Parathyroid adenoma (tissue), 2 donors: ENCODE measurements around the gene DUSP1.

Source experiments
- H2AFZ ChIP-seq: fragments of 300-600 bp; sonication (generic); one replicate; pipeline ENCODE4 v1.7.0; 2017; ENCODE audit warnings: antibody characterized with exemption, mild to moderate bottlenecking
- H3K27ac ChIP-seq: fragments of 300-600 bp; sonication (generic); one replicate; pipeline ENCODE4 v1.7.0; 2017
- H3K27me3 ChIP-seq: fragments of 300-600 bp; sonication (generic); one replicate; pipeline ENCODE4 v1.7.0; 2017; ENCODE audit warnings: low read length; ENCODE audit not compliant: control insufficient read depth, insufficient read depth
- H3K36me3 ChIP-seq: fragments of 300-600 bp; sonication (generic); one replicate; pipeline ENCODE4 v1.7.0; 2017; ENCODE audit warnings: low read length; ENCODE audit not compliant: control insufficient read depth, insufficient read depth
- H3K4me1 ChIP-seq: fragments of 300-600 bp; sonication (generic); one replicate; pipeline ENCODE4 v1.7.0; 2017; ENCODE audit warnings: control low read depth
- H3K4me2 ChIP-seq: fragments of 300-600 bp; sonication (generic); one replicate; pipeline ENCODE4 v1.7.0; 2017; ENCODE audit warnings: low read length
- H3K4me3 ChIP-seq: fragments of 300-600 bp; sonication (generic); one replicate; pipeline ENCODE4 v1.7.0; 2017; ENCODE audit warnings: low read depth, low read length
- H3K79me2 ChIP-seq: fragments of 300-600 bp; sonication (generic); one replicate; pipeline ENCODE4 v1.7.0; 2017; ENCODE audit warnings: control low read depth
- H3K9ac ChIP-seq: fragments of 300-600 bp; sonication (generic); one replicate; pipeline ENCODE4 v1.7.0; 2017; ENCODE audit warnings: mild to moderate bottlenecking
- H3K9me3 ChIP-seq: fragments of 300-600 bp; sonication (generic); one replicate; pipeline ENCODE4 v1.7.0; 2017; ENCODE audit warnings: low read length; ENCODE audit not compliant: control insufficient read depth
- TF ChIP-seq, protein P1 (sequence below): fragments of 300-600 bp; sonication (generic); IDR thresholded peaks from one replicate; pipeline ENCODE4 v1.7.0; 2017; ENCODE audit warnings: antibody characterized with exemption, mild to moderate bottlenecking
- donor health status: primary hyperparathyroidism.

Gene DUSP1

DNA sequence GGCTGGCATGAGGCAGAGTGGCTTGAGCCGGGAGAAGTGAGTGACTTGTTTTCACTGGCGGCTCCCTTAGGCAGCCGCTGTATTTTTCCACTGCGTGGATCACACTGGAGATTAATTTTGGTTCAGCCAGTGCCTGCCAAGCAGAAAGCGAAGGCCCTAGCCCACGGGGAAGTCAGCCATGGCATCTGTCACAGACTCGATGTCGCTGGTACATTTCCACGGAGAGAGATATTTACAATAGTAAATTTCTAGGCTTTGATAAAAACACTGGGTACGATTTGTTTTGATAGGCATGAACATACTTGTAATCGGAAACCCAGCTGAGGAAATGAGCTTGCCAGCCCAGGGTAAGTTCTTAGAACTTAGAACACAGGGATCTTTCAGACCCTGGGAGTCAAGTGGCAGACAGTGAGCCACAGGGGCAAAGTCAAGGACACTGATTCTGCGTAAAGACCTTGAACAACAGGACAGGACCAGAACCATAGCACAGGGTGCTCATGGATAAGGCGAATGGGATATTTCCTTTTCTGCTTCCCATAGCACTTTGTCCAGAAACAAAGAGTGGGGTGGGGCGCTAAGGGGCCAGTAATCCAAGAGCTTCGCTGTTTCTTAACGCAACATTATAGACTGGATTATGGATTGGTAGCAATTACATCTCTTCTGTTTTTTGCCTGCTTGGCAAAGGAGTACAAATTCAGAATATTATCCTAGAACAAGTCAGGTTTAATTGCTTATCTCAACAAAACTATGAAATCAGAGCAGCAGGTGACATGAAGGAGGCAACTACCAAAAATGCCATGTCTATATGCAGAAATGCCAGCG is 4.5 kb downstream of the DUSP1 start:
- Histone ChIP-seq H3K4me2 (peak overlapping the region; percentile 99), H3K27ac (peak overlapping the region; percentile 100), H3K9ac (peak overlapping the region; percentile 77), H2AFZ (peak overlapping the region; percentile 68), H3K27me3 (no peaks in the 10 kb centered on the region), H3K4me3 (peak overlapping the region; percentile 99), H3K36me3 (peaks cover 25% of the 10 kb centered on the region), H3K9me3 (no peaks in the 10 kb centered on the region), H3K79me2 (peaks cover 21% of the 10 kb centered on the region), H3K4me1 (peaks cover 51% of the 10 kb centered on the region)
- TF ChIP-seq, protein P1, sequence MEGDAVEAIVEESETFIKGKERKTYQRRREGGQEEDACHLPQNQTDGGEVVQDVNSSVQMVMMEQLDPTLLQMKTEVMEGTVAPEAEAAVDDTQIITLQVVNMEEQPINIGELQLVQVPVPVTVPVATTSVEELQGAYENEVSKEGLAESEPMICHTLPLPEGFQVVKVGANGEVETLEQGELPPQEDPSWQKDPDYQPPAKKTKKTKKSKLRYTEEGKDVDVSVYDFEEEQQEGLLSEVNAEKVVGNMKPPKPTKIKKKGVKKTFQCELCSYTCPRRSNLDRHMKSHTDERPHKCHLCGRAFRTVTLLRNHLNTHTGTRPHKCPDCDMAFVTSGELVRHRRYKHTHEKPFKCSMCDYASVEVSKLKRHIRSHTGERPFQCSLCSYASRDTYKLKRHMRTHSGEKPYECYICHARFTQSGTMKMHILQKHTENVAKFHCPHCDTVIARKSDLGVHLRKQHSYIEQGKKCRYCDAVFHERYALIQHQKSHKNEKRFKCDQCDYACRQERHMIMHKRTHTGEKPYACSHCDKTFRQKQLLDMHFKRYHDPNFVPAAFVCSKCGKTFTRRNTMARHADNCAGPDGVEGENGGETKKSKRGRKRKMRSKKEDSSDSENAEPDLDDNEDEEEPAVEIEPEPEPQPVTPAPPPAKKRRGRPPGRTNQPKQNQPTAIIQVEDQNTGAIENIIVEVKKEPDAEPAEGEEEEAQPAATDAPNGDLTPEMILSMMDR = peak; percentile 0

DNA sequence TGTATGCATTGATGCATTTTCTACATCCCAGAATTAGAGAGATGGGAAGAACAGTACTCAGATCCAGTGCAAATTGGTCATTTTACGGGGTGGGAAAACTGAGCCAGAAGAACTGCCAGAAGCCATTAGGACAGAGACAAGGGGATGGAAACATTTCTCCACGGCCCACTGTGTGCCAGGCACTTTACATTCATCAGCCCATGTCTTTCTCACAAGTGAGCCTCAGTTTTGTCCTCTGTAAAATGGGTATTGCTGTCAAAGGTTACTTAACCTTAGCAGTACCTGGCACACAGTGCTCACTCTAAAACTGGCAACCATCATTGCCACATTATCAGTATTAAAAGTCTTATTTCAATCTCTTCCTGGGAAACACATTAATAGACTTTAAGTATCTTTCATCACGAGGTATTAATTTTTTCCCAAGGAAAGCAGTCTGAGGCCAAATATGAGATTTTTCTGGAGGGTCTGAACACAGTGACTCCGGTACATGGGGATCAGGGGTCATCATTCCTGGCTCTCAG is 5.2 kb downstream of the DUSP1 start:
- H3K27me3 ChIP-seq = no peaks in the 10 kb centered on the region
- peaks cover 21% of the 10 kb centered on the region for H3K79me2 ChIP-seq
- peaks cover 49% of the 10 kb centered on the region for H3K4me1 ChIP-seq
- peak overlapping the region; percentile 99 for H3K4me3 ChIP-seq
- H3K9ac ChIP-seq = peak overlapping the region; percentile 77
- peak overlapping the region; percentile 99 for H3K4me2 ChIP-seq
- peak overlapping the region; percentile 68 for H2AFZ ChIP-seq
- H3K9me3 ChIP-seq = no peaks in the 10 kb centered on the region
- peaks cover 25% of the 10 kb centered on the region for H3K36me3 ChIP-seq
- H3K27ac ChIP-seq = peak overlapping the region; percentile 100
- TF ChIP-seq, protein P1 = no peak

GRCh38 chr5:172764861-172765765 is 5.9 kb downstream of the DUSP1 start:
- Histone ChIP-seq H3K4me1 (peaks cover 49% of the 10 kb centered on the region), H3K4me2 (peak overlapping the region; percentile 99), H3K27ac (peak overlapping the region; percentile 100), H3K36me3 (peaks cover 25% of the 10 kb centered on the region), H3K9ac (peak overlapping the region; percentile 47), H3K9me3 (no peaks in the 10 kb centered on the region), H3K27me3 (no peaks in the 10 kb centered on the region), H3K79me2 (peaks cover 20% of the 10 kb centered on the region), H2AFZ (peak overlapping the region; percentile 82), H3K4me3 (peak overlapping the region; percentile 99)
- TF ChIP-seq, protein P1 = no peak

GRCh38 chr5:172763120-172763464 is 7.9 kb downstream of the DUSP1 start:
- peaks cover 35% of the 10 kb centered on the region for H3K4me1 ChIP-seq
- H3K27ac ChIP-seq = no peak overlapping the region
- H3K36me3 ChIP-seq = peaks cover 6% of the 10 kb centered on the region
- no peak overlapping the region for H2AFZ ChIP-seq
- no peak overlapping the region for H3K9ac ChIP-seq
- no peak overlapping the region for H3K4me3 ChIP-seq
- TF ChIP-seq, protein P1 = no peak
- H3K27me3 ChIP-seq = no peaks in the 10 kb centered on the region
- H3K79me2 ChIP-seq = peaks cover 2% of the 10 kb centered on the region
- no peak overlapping the region for H3K4me2 ChIP-seq
- no peaks in the 10 kb centered on the region for H3K9me3 ChIP-seq
